Measurements from ENCODE around the gene LDLRAD2. TPM values are rescaled to one million over a fixed set of nuclear protein-coding genes. Genes with fewer than 3 reads are reported as not detected.

The LDLRAD2 gene
- total and polyA plus RNA-seq, 9 of the 15 experiments (the other 6 are each of a cell fraction or from before 2014, with no cell fraction given), result 0.45 to 0.48 TPM; not detected in 7

- TF ChIP-seq ILF3 (IDR thresholded peaks at IDR 0.05; ENCODE audit: borderline replicate concordance), result no peak
- no peak for TF ChIP-seq SNRNP70 (optimal IDR thresholded peaks at IDR 0.05; ENCODE audit: low read depth, low read length)
- peak; percentile 86 for TF ChIP-seq CHD4 (IDR thresholded peaks at IDR 0.05; ENCODE audit: insufficient read depth, insufficient replicate concordance, low read depth, low read length, poor library complexity, severe bottlenecking)
- TF ChIP-seq ZNF277 (CRISPR knock-in tag; IDR thresholded peaks at IDR 0.05; ENCODE audit: borderline replicate concordance), result no peak
- TF ChIP-seq ZNF707 (CRISPR knock-in tag; conservative IDR thresholded peaks at IDR 0.05), result no peak
- TF ChIP-seq HNRNPL (IDR thresholded peaks at IDR 0.05; ENCODE audit: low read depth, low read length), result no peak
- no peak for TF ChIP-seq NR3C1 (CRISPR knock-in tag; IDR thresholded peaks at IDR 0.05)
- no peak for TF ChIP-seq JUND (IDR thresholded peaks at IDR 0.05; ENCODE audit: borderline replicate concordance, low read depth, low read length)
- TF ChIP-seq JUND (tag; IDR thresholded peaks at IDR 0.05; ENCODE audit: borderline replicate concordance, low read depth, low read length), result no peak; the same call in 2 of the 3 replicates
- TF ChIP-seq ZSCAN29 (IDR thresholded peaks at IDR 0.05), result no peak
- 0 out of 2 replicates have a peak, but pooled peaks have one; percentile 34 for TF ChIP-seq FOXP4 (CRISPR knock-in tag; IDR thresholded peaks at IDR 0.05; ENCODE audit: borderline replicate concordance)
- no peak; the same call in 1 of the 2 replicates for TF ChIP-seq ZNF134 (CRISPR knock-in tag; conservative IDR thresholded peaks at IDR 0.05)
- no peak for TF ChIP-seq KAT2B (IDR thresholded peaks at IDR 0.05; ENCODE audit: low read depth, low read length)
- TF ChIP-seq, protein P1, sequence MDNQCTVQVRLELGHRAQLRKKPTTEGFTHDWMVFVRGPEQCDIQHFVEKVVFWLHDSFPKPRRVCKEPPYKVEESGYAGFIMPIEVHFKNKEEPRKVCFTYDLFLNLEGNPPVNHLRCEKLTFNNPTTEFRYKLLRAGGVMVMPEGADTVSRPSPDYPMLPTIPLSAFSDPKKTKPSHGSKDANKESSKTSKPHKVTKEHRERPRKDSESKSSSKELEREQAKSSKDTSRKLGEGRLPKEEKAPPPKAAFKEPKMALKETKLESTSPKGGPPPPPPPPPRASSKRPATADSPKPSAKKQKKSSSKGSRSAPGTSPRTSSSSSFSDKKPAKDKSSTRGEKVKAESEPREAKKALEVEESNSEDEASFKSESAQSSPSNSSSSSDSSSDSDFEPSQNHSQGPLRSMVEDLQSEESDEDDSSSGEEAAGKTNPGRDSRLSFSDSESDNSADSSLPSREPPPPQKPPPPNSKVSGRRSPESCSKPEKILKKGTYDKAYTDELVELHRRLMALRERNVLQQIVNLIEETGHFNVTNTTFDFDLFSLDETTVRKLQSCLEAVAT (IDR thresholded peaks at IDR 0.05), result peak in 1 of 2 experiments; percentile 86; a peak in 3 of 4 replicates
- TF ChIP-seq SMARCE1 (IDR thresholded peaks at IDR 0.05), result no peak; the same call in none of the 2 replicates
- peak; percentile 22; the same call in 1 of the 2 replicates for TF ChIP-seq GTF2E2 (tag; IDR thresholded peaks at IDR 0.05)
- TF ChIP-seq TFAM (CRISPR knock-in tag; conservative IDR thresholded peaks at IDR 0.05), result no peak
- 0 out of 2 replicates have a peak, but pooled peaks have one; percentile 7 for TF ChIP-seq TEAD4 (IDR thresholded peaks at IDR 0.05; ENCODE audit: low read length)
- TF ChIP-seq TEAD4 (CRISPR knock-in tag; IDR thresholded peaks at IDR 0.05; ENCODE audit: borderline replicate concordance), result no peak
- TF ChIP-seq ZNF76 (CRISPR knock-in tag; IDR thresholded peaks at IDR 0.05; ENCODE audit: borderline replicate concordance), result no peak
- peak in 1 of 2 experiments; percentile 7; a peak in 1 of 4 replicates for TF ChIP-seq FOXK2 (conservative IDR thresholded peaks at IDR 0.05 in 1 of 2, IDR thresholded peaks at IDR 0.05 in 1 of 2; ENCODE audit: low read depth in 2 of 2)
- no peak for TF ChIP-seq TAF7 (tag; IDR thresholded peaks at IDR 0.05)
- TF ChIP-seq PRMT5 (CRISPR knock-in tag; IDR thresholded peaks at IDR 0.05), result no peak
- TF ChIP-seq ZNF140 (CRISPR knock-in tag; IDR thresholded peaks at IDR 0.05), result no peak
These were observed 28.1 kb upstream of the LDLRAD2 start (continued) for GRCh38 chr1:21783679-21784603.

All from K562 (cell line).